Astrocyte (in vitro differentiated cells and primary cell): ENCODE data around the gene ATL1.
"Not testable (repeated sequence)": the region's sequence is repeated elsewhere in the genome, so short reads cannot be mapped to it uniquely, and the experiment has no call there.

Experiments used
- CTCF ChIP-seq: IDR thresholded peaks from 2 replicates; pipeline ENCODE4 v1.5.1; 2011; ENCODE audit warnings: low read depth, mild to moderate bottlenecking, inconsistent platforms, low read length, moderate library complexity; ENCODE audit not compliant: insufficient read depth
- EZH2 ChIP-seq: IDR thresholded peaks from 2 replicates; pipeline ENCODE4 v1.6.1; 2012; ENCODE audit warnings: mild to moderate bottlenecking, low read length, inconsistent platforms; ENCODE audit not compliant: insufficient read depth

GRCh38 chr14:50664579-50664978, 104.6 kb downstream of the ATL1 start:
- TF ChIP-seq EZH2, CTCF: not testable (repeated sequence)
